ENCODE results near the gene SOX4.

The SOX4 gene

GRCh38 chr6:21595285-21596144 lies 2.0 kb downstream of the SOX4 start:
- TF ChIP-seq CTCF (IDR thresholded peaks at IDR 0.05; ENCODE audit: insufficient read depth, low read length, poor library complexity, severe bottlenecking), result no peak
- no peaks in the 10 kb centered on the region for H3K36me3 ChIP-seq (ENCODE audit: control insufficient read depth, insufficient read depth, low read length)
- peak; percentile 70 for DNase-seq (ENCODE audit: extremely low read depth, insufficient read length)
- peak overlapping the region; percentile 96 for H3K4me3 ChIP-seq (replicated peaks; ENCODE audit: low read depth, low read length)
- no peaks in the 10 kb centered on the region for H3K27me3 ChIP-seq (replicated peaks; ENCODE audit: control insufficient read depth, insufficient read depth, low read length)

DNA sequence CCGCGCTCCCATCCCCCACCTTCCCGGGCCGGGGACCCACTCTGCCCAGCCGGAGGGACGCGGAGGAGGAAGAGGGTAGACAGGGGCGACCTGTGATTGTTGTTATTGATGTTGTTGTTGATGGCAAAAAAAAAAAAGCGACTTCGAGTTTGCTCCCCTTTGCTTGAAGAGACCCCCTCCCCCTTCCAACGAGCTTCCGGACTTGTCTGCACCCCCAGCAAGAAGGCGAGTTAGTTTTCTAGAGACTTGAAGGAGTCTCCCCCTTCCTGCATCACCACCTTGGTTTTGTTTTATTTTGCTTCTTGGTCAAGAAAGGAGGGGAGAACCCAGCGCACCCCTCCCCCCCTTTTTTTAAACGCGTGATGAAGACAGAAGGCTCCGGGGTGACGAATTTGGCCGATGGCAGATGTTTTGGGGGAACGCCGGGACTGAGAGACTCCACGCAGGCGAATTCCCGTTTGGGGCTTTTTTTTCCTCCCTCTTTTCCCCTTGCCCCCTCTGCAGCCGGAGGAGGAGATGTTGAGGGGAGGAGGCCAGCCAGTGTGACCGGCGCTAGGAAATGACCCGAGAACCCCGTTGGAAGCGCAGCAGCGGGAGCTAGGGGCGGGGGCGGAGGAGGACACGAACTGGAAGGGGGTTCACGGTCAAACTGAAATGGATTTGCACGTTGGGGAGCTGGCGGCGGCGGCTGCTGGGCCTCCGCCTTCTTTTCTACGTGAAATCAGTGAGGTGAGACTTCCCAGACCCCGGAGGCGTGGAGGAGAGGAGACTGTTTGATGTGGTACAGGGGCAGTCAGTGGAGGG lies 2.8 kb downstream of the SOX4 start:
- no peak for TF ChIP-seq CTCF (IDR thresholded peaks at IDR 0.05; ENCODE audit: insufficient read depth, low read length, poor library complexity, severe bottlenecking)
- peak overlapping the region; percentile 96 for H3K4me3 ChIP-seq (replicated peaks; ENCODE audit: low read depth, low read length)
- no peaks in the 10 kb centered on the region for H3K36me3 ChIP-seq (ENCODE audit: control insufficient read depth, insufficient read depth, low read length)
- peak; percentile 80 for DNase-seq (ENCODE audit: extremely low read depth, insufficient read length)
- H3K27me3 ChIP-seq (replicated peaks; ENCODE audit: control insufficient read depth, insufficient read depth, low read length), result no peaks in the 10 kb centered on the region

GRCh38 chr6:21596949-21597682 lies 3.6 kb downstream of the SOX4 start:
- peak; percentile 52 for DNase-seq (ENCODE audit: extremely low read depth, insufficient read length)
- Histone ChIP-seq H3K27me3 (replicated peaks; ENCODE audit: control insufficient read depth, insufficient read depth, low read length) (no peaks in the 10 kb centered on the region), H3K4me3 (replicated peaks; ENCODE audit: low read depth, low read length) (peak overlapping the region; percentile 96), H3K36me3 (ENCODE audit: control insufficient read depth, insufficient read depth, low read length) (no peaks in the 10 kb centered on the region)
- TF ChIP-seq CTCF (IDR thresholded peaks at IDR 0.05; ENCODE audit: insufficient read depth, low read length, poor library complexity, severe bottlenecking), result peak; percentile 38

GRCh38 chr6:21597801-21598673 lies 4.5 kb downstream of the SOX4 start:
- DNase-seq (ENCODE audit: extremely low read depth, insufficient read length), result no peak
- Histone ChIP-seq H3K36me3 (ENCODE audit: control insufficient read depth, insufficient read depth, low read length) (no peaks in the 10 kb centered on the region), H3K4me3 (replicated peaks; ENCODE audit: low read depth, low read length) (peak overlapping the region; percentile 96; the same call in 1 of the 2 replicates), H3K27me3 (replicated peaks; ENCODE audit: control insufficient read depth, insufficient read depth, low read length) (no peaks in the 10 kb centered on the region)
- no peak for TF ChIP-seq CTCF (IDR thresholded peaks at IDR 0.05; ENCODE audit: insufficient read depth, low read length, poor library complexity, severe bottlenecking)

- Histone ChIP-seq H3K27me3 (replicated peaks; ENCODE audit: control insufficient read depth, insufficient read depth, low read length) (no peaks in the 10 kb centered on the region), H3K36me3 (ENCODE audit: control insufficient read depth, insufficient read depth, low read length) (no peaks in the 10 kb centered on the region), H3K4me3 (replicated peaks; ENCODE audit: low read depth, low read length) (no peak overlapping the region)
- TF ChIP-seq CTCF (IDR thresholded peaks at IDR 0.05; ENCODE audit: insufficient read depth, low read length, poor library complexity, severe bottlenecking), result no peak
- DNase-seq (ENCODE audit: extremely low read depth, insufficient read length), result no peak
These were observed 5.1 kb downstream of the SOX4 start for GRCh38 chr6:21598674-21599023.

Data from GM06990 (cell line).